Activated naive CD8-positive, alpha-beta T cell (primary cell): ENCODE results near the gene MMP17.

Source experiments
- H3K27ac Mint-ChIP-seq: one replicate; pipeline ENCODE4 v1.8.0; 2021; ENCODE audit warnings: mixed read lengths
- H3K27me3 Mint-ChIP-seq: one replicate; pipeline ENCODE4 v1.8.0; 2021; ENCODE audit warnings: mixed read lengths
- H3K36me3 Mint-ChIP-seq: one replicate; pipeline ENCODE4 v1.8.0; 2021; ENCODE audit warnings: mixed read lengths
- H3K4me1 Mint-ChIP-seq: one replicate; pipeline ENCODE4 v1.8.0; 2021; ENCODE audit warnings: low read depth, mixed read lengths
- H3K4me3 Mint-ChIP-seq: one replicate; pipeline ENCODE4 v1.8.0; 2021; ENCODE audit warnings: mild to moderate bottlenecking, mixed read lengths
- H3K9me3 Mint-ChIP-seq: one replicate; pipeline ENCODE4 v1.8.0; 2021; ENCODE audit warnings: low read depth, mixed read lengths

MMP17 gene

DNA sequence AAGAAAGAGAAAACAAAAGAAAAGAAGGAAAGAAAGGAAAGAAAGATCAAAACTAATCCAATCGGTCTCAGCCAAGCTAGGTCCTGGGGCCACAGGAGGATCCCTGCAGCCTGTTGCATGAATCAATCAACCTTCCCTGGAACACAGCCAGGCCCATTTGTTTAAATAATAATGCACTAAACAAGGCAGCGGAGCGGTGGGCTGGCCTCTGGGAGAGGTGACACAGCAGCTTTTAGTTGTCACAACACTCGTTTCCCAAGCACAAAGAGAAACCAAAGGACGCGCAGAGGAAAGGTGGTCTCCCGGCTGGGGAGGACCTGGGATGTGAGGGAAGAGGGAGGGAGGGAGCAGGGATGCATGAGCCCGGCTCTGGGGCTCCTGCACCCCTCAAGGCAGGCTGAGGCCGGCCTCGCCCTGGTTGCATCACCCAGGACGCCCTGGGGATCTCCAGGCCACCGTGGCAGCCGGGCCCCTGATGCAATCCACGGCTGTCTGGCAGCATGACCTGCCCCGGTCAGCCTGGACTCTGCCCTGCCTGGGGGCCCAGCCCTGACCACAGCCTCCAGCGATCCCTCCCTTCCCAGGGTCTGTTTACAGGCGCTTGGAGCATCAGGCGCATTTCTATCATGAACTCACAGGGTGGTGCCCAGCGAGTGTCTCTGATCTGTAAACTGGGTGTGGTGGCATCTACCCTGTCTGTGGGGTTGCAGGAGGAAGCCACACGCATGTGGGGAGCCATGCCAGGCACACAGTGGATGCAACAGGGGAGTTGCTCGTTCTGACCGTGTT, 32.5 kb downstream of the MMP17 start:
- Mint-ChIP-seq H3K36me3 (no peaks in the 10 kb centered on the region), H3K9me3 (no peaks in the 10 kb centered on the region), H3K27me3 (no peaks in the 10 kb centered on the region), H3K4me1 (no peaks in the 10 kb centered on the region), H3K27ac (no peak overlapping the region), H3K4me3 (no peak overlapping the region)

DNA sequence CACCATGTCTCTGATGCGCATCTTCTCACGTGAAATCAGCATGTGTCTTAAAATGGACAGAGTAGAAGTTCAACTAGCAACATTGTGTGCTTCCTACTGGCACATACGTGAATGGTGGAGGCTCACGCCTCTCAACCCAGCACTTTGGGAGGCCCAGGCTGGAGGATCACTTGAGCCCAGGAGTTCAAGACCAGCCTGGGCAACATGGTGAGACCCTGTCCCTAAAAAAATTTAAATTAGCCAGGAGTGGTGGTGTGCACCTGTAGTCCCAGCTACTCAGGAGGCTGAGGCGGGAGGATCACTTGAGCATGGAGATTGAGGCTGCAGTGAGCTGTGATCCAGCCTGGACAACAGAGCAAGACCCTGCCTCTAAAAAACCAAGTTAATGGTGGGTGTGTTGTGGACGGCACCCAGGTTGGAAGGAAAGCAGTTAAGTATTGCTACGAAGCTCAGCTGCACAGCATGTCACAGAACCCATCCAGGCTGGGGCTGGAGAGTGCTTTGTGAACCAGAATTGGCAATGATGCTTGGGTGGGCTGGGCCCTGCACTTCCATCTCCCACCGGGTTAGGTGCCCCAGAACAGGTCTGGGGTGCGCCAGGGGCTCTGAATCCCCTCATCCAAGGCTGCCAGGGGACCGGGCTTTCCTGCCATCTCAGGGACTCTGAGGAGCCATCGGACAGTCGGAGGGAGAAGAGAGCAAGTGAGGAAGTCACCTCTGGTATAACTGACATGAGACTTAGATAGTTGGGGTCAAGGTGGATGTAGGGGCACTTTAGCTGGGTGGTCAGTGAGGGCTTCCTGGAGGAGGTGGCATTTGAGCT, 33.3 kb downstream of the MMP17 start:
- no peaks in the 10 kb centered on the region for H3K4me1 Mint-ChIP-seq
- H3K4me3 Mint-ChIP-seq: no peak overlapping the region
- H3K36me3 Mint-ChIP-seq: no peaks in the 10 kb centered on the region
- no peaks in the 10 kb centered on the region for H3K9me3 Mint-ChIP-seq
- H3K27ac Mint-ChIP-seq: no peak overlapping the region
- H3K27me3 Mint-ChIP-seq: no peaks in the 10 kb centered on the region

DNA sequence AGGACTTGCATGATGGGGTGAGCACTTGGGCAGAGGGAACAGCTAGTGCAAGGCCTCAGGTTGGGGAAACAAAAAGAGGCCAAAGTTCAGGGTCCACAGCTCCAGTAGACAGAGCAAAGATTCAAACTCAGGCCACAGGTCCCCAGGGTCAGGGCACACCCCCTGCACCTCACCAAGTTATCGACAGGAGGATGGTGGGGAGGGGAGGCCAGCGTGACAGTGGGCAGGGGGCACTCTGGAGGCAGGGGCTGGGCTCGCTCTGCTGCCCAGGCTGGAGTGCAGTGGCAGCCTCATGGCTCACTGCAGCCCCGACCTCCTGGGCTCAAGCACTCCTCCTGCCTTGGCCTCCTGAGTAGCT, 33.9 kb downstream of the MMP17 start:
- Mint-ChIP-seq H3K27ac (no peak overlapping the region), H3K4me3 (no peak overlapping the region), H3K9me3 (no peaks in the 10 kb centered on the region), H3K36me3 (no peaks in the 10 kb centered on the region), H3K27me3 (no peaks in the 10 kb centered on the region), H3K4me1 (no peaks in the 10 kb centered on the region)

DNA sequence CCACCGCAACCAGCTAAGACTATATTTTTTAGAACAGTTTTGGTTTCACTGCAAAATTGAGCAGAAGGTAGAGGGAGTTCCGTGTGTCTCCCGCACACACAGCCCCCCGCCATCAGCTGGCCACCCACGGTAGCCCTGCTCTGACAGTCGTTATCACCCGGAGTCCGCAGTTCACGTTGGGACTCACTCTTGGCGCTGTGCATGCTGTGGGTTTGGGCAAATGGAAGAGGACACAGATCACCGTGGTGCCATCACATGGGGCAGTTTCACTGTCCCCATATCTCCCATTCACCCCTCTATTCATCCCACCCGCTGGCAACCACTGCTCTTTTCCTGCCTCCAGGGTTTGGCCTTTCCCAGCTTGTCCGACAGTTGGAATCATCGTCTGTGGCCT, 34.4 kb downstream of the MMP17 start:
- no peak overlapping the region for H3K27ac Mint-ChIP-seq
- H3K9me3 Mint-ChIP-seq: no peaks in the 10 kb centered on the region
- H3K36me3 Mint-ChIP-seq: no peaks in the 10 kb centered on the region
- no peak overlapping the region for H3K4me3 Mint-ChIP-seq
- no peaks in the 10 kb centered on the region for H3K27me3 Mint-ChIP-seq
- no peaks in the 10 kb centered on the region for H3K4me1 Mint-ChIP-seq

DNA sequence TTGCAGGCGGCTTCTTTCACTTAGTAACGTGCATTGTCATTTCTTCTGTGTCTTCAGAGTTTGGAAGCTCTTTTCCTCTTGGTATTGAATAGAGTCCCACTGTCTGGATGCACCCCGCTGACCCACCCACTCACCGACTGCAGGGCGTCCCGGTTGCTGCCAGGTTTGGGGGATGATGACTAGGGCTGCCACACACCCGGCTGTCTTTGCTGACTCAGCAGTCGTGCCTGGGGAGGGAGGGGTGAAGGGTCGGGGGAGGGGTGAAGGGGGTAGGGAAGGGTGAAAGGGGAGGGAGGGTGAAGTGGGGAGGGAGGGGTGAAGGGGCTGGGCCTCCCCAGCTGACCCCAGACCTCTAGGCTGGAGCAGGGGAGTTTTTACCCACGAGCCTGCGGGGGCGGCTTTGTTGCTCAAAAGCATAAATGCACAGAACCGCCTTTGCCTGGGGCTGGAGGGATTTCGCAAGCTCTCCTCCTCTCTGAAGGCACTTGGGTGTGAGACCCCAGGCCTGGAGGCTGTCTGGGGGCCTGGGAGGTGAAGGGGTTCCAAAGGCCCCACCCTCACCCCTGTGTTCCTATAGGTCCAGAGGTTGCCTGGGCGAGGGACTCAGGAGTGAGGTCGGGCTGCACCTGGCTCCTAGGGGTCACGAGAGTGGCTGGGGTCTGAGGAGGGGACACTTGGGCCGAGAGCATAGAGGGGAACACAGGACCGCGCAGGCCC, 35.0 kb downstream of the MMP17 start:
- Mint-ChIP-seq H3K27ac (no peak overlapping the region), H3K36me3 (no peaks in the 10 kb centered on the region), H3K27me3 (no peaks in the 10 kb centered on the region), H3K9me3 (no peaks in the 10 kb centered on the region), H3K4me1 (no peaks in the 10 kb centered on the region), H3K4me3 (no peak overlapping the region)

DNA sequence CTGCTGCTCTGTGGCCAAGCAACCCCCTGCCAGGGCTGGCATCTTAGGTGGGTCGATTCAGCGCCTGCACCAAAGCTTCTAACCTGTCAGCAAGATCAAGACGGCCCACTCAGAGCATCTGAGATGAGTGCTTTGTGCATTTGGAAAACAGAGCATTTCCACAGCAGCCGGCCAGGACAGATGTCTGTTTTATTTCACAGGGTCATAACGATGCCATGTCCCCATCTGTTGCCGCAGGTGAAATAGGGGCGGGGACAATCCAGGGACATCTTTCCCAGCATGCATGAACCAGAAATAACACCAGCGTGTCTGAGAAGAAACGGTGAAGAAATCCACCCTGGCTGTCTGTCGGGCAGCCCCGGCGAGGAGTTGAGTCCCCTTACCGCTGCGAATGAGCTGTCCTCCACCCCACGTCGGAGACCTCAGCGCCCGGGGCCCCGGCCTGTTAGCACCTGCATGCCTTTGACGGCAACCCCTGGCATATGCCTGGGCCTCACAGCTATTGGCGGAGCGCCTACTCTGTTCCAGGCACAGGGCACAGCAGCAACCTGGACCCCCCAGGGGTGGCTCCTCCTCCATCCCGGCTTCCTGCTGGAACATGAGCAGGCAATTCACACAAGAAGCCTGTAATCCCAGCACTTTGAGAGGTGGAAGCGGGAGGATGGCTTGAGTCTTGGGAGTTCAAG, 35.7 kb downstream of the MMP17 start:
- Mint-ChIP-seq H3K4me3 (no peak overlapping the region), H3K36me3 (no peaks in the 10 kb centered on the region), H3K27me3 (no peaks in the 10 kb centered on the region), H3K4me1 (no peaks in the 10 kb centered on the region), H3K27ac (no peak overlapping the region), H3K9me3 (no peaks in the 10 kb centered on the region)

DNA sequence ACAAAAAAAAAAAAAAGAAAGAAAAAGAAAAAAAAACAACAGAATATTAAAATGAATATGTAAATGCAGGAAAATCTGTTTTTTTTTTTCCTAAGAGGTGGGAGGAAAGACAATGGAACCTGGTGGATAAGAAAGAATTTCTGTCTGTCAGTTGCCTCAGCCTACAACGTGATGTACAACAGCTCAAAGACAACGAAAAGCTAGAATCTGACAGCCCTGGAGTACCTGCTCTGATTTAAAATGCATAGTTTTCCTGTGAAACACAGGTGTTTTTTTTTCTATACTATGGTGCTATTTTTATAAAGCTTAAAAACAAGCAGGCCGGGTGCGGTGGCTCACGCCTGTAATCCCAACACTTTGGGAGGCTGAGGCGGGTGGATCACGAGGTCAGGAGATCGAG, 36.3 kb downstream of the MMP17 start:
- Mint-ChIP-seq H3K36me3 (no peaks in the 10 kb centered on the region), H3K27me3 (no peaks in the 10 kb centered on the region), H3K4me1 (no peaks in the 10 kb centered on the region), H3K27ac (no peak overlapping the region), H3K4me3 (no peak overlapping the region), H3K9me3 (no peaks in the 10 kb centered on the region)

DNA sequence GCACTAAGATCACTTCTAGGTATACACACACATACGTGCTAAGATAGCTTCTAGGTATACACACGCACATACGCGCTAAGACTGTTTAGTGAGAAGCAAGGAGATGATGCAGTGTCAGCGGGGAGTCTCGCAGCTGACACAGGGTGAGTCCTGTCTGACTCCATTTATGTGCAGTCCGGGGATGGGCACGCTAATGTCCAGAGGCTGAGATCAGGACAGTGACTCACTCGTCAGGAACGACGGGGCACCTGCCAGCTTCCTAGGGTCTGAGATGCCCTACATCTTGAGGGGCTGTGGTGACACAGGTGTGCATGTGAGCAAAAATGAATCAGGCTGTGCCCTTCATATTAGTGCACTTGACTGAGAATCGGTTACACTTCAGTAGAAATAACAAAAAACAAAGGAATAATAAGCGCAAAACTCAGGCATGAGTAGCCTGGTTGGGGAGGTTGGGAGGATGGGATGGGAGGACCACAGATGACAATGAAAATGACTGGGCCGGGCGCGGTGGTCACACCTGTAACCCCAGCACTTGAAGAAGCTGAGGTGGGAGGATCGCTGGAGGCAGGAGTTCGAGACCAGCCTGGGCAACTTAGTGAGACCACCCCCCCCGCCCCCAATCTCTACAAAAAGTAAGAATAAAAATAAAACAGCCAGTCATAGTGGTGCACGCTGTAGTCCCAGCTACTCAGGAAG, 37.1 kb downstream of the MMP17 start:
- no peak overlapping the region for H3K27ac Mint-ChIP-seq
- no peaks in the 10 kb centered on the region for H3K9me3 Mint-ChIP-seq
- no peaks in the 10 kb centered on the region for H3K4me1 Mint-ChIP-seq
- H3K4me3 Mint-ChIP-seq: no peak overlapping the region
- no peaks in the 10 kb centered on the region for H3K27me3 Mint-ChIP-seq
- no peaks in the 10 kb centered on the region for H3K36me3 Mint-ChIP-seq

DNA sequence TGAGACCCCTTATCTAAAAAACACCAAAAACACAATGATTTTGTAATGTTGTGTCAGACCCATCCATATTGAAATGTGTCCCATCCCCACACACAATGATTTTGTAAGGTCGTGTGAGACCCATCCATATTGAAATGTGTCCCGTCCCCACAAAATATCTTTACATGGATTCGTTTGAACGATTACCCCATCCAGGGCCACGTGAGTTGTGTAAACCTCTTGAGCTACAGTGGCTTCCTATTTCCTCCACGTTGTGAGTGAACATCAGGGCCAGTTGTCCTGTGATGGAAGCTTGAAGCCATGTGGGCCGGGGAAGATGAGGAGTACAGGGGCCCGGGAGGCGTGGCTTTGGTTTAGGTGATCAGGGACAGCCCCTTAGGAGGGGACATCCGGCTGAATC, 39.3 kb downstream of the MMP17 start:
- Mint-ChIP-seq H3K9me3 (no peaks in the 10 kb centered on the region), H3K27ac (no peak overlapping the region), H3K4me1 (no peaks in the 10 kb centered on the region), H3K27me3 (no peaks in the 10 kb centered on the region), H3K36me3 (no peaks in the 10 kb centered on the region), H3K4me3 (no peak overlapping the region)

DNA sequence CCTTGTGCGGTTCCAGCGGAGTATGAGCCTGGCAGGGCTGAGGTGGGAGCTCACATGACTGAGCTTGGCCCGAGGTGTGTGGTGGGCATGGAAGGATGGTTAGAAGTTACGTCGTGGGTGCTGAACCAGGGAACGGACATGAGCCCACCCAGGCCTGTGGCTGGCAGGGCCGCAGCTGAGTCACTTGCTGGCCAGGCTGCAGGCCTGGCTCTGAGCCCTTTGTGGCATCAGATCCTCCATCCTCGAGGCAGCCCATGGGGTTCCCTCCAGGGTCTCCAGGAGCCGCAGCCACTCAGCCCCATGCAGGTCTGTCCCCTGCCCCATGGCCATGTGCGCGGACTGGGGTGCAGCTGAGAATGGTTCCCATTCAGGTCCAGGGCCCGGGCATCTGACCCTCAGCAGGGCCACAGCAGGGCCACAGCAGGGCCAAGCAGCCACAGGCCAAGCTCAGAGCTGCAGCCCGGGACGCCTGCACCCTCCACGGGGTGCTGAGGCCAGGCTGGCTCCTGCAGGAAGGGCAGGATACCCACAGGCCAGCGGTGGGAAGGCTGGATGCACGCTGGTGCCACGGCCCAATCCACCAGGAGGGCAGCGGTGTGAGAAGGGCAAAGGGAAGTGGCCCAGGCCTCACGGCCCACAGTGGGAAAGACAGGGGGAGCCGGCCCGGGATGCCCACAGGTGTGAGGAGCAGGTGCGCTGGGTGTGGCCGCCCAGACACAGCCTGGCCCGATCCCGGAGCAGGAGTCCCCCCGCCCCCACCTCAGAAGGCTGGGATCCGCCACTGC, 39.9 kb downstream of the MMP17 start:
- Mint-ChIP-seq H3K4me1 (no peaks in the 10 kb centered on the region), H3K4me3 (no peak overlapping the region), H3K27me3 (no peaks in the 10 kb centered on the region), H3K27ac (no peak overlapping the region), H3K36me3 (no peaks in the 10 kb centered on the region), H3K9me3 (no peaks in the 10 kb centered on the region)

DNA sequence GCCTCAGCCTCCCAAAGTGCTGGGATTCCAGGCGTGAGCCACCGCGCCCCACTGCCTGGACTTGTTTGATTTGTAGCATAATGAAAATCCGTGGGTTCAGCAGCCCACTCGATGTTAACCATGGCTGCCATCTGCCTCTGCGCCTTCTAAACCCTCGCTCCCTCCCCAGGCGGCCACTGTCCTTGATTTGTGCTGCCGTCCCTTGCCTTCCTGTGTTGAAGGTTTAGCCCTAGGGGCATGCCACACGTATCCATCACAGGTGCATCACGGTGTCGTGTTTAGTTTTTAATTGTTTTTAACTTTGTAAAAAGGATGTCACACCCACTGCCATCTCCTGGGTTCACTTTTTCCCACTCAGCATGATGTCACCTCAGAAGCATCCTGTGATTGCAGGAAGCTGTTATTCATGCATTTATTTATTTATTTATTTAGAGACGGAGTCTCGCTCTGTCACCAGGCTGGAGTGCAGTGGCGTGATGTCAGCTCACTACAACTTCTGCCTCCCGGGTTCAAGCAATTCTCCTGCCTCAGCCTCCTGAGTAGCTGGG, 41.8 kb downstream of the MMP17 start:
- Mint-ChIP-seq H3K27me3 (no peaks in the 10 kb centered on the region), H3K4me1 (no peaks in the 10 kb centered on the region), H3K4me3 (no peak overlapping the region), H3K9me3 (peaks cover 3% of the 10 kb centered on the region), H3K36me3 (no peaks in the 10 kb centered on the region), H3K27ac (no peak overlapping the region)

DNA sequence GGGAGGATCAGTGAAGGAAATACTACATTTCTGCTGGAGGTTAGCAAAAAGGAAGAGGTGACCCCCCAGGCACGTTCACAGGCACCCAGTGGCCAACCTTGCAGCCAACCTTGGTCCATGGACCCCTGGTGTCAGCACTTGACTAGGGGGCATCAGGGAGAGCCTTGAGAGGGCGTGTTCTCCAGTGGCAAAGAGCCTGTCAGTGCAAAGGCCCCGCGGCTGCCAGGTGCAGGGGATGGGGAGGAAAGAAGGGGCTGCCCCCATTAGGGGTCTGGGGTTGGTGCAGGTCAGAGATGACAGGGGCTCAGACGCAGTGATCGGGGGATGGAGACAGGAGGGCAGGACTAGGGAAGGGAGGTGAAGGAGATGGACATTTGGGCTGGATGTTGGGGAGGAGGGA, 43.5 kb downstream of the MMP17 start:
- Mint-ChIP-seq H3K4me1 (no peaks in the 10 kb centered on the region), H3K27ac (no peak overlapping the region), H3K4me3 (no peak overlapping the region), H3K9me3 (peaks cover 3% of the 10 kb centered on the region), H3K36me3 (no peaks in the 10 kb centered on the region), H3K27me3 (no peaks in the 10 kb centered on the region)

DNA sequence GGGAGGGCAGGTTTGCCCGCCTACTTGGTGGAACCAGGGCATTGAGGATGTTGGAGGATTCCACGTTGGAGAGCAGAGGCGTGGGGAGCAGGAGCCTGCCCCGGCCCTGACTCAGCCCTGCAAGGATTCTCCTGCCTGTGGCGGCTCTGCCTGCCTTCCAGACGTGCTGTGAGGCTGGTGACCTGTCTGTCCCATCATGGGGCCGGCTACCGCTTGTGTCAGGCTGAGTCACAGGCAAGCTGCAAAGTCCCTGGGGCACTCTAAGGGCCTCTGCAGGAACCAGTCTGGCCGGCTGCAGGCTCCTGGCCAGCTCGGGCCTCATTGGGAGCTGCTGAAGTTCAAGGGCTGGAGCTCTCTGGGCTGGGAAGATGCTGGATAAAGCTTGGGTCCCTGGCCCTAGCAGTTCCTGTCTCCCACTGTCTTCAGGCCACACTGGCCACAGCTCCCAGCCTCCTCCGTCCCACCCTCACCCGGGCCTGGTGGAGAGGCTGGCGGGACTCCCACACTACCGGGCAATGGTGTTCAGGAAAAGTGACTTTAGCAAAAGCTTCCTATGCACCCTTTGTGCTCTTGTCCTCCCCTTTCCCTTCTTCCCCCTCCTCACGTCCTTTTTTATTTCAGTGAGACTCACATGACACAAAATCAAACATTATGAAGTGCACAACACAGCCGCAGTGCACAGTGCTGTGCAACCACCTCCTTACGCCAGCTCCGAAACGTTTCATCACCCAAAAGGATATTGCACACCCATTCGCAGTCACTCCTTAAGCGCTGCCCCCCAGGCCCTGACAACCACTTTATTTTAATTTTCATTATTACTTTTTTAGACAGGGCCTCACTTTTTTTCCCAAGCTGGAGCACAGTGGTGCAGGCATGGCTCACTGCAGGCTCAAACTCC, 44.2 kb downstream of the MMP17 start:
- Mint-ChIP-seq H3K27ac (no peak overlapping the region), H3K27me3 (no peaks in the 10 kb centered on the region), H3K9me3 (peaks cover 3% of the 10 kb centered on the region), H3K4me3 (no peak overlapping the region), H3K36me3 (no peaks in the 10 kb centered on the region), H3K4me1 (no peaks in the 10 kb centered on the region)
